HEK293 (cell line): ENCODE measurements around the gene DCAF5.

Source experiments
- CTCF ChIA-PET: fragments of 350-600 bp; formaldehyde crosslinking; extraction: SDS; loops from one replicate; lab custom pipeline; 2021; ENCODE audit warnings: antibody characterized with exemption; lab: Yijun Ruan, JAX
- POLR2A ChIA-PET: fragments of 300-600 bp; formaldehyde crosslinking; extraction: SDS; loops from one replicate; lab custom pipeline; 2020; ENCODE audit warnings: antibody characterized with exemption, inconsistent platforms; lab: Yijun Ruan, JAX
- H3K27ac ChIP-seq: fragments of 200-500 bp; sonication (Bioruptor generic); 2 replicates; pipeline ENCODE4 v1.5.1; 2014; ENCODE audit warnings: low read depth, low read length, control low read depth, inconsistent platforms; ENCODE audit errors: extremely low read depth
- H3K36me3 ChIP-seq, 2 experiments: fragments of 200-500 bp in 1 of 2; sonication (Bioruptor generic) in 1 of 2; 1 replicate in 1 of 2; 2 replicates in 1 of 2; pipeline ENCODE4 v1.5.1; 2014 to 2017; ENCODE audit warnings: inconsistent platforms in 2 of 2, low read length in 2 of 2; ENCODE audit not compliant: control insufficient read depth in 2 of 2, insufficient read depth in 1 of 2
- H3K4me1 ChIP-seq: fragments of 200-500 bp; sonication (Bioruptor generic); 2 replicates; pipeline ENCODE4 v1.5.1; 2014; ENCODE audit warnings: mild to moderate bottlenecking, low read length, inconsistent platforms; ENCODE audit not compliant: control insufficient read depth, insufficient read depth
- H3K4me3 ChIP-seq: 2 replicates; pipeline ENCODE4 v1.5.1; 2011; ENCODE audit warnings: low read depth, mild to moderate bottlenecking, control low read depth, low read length, moderate library complexity
- H3K9me3 ChIP-seq: fragments of 200-500 bp; sonication (Bioruptor generic); 2 replicates; pipeline ENCODE4 v1.5.1; 2014; ENCODE audit warnings: low read depth, low read length, inconsistent platforms; ENCODE audit not compliant: control insufficient read depth, insufficient read depth
- GFI1B ChIP-seq: fragments of 450-650 bp; formaldehyde crosslinking; IDR thresholded peaks from 2 replicates; pipeline ENCODE4 v1.5.1; 2016; ENCODE audit warnings: missing biosample characterization, missing genetic modification characterization
- GLIS1 ChIP-seq: fragments of 450-650 bp; formaldehyde crosslinking; IDR thresholded peaks from 2 replicates; pipeline ENCODE4 v1.5.1; 2016; ENCODE audit warnings: missing biosample characterization, missing genetic modification characterization
- KLF7 ChIP-seq: fragments of 450-650 bp; formaldehyde crosslinking; IDR thresholded peaks from 2 replicates; pipeline ENCODE4 v1.5.1; 2016; ENCODE audit warnings: missing biosample characterization, missing genetic modification characterization, borderline replicate concordance
- OVOL3 ChIP-seq: fragments of 450-650 bp; formaldehyde crosslinking; IDR thresholded peaks from 2 replicates; pipeline ENCODE4 v1.5.1; 2016; ENCODE audit warnings: missing biosample characterization, missing genetic modification characterization
- PRDM10 ChIP-seq: fragments of 450-650 bp; formaldehyde crosslinking; IDR thresholded peaks from 2 replicates; pipeline ENCODE4 v1.5.1; 2016; ENCODE audit warnings: missing biosample characterization, missing genetic modification characterization
- SP3 ChIP-seq: fragments of 450-650 bp; formaldehyde crosslinking; IDR thresholded peaks from 2 replicates; pipeline ENCODE4 v1.5.1; 2016; ENCODE audit warnings: missing biosample characterization, missing genetic modification characterization
- ZBTB1 ChIP-seq: fragments of 450-650 bp; formaldehyde crosslinking; IDR thresholded peaks from 2 replicates; pipeline ENCODE4 v1.5.1; 2016; ENCODE audit warnings: missing biosample characterization, missing genetic modification characterization
- ZBTB44 ChIP-seq: fragments of 450-650 bp; IDR thresholded peaks from 2 replicates; pipeline ENCODE4 v1.5.1; 2018; ENCODE audit warnings: missing biosample characterization, mild to moderate bottlenecking, missing genetic modification characterization
- ZBTB49 ChIP-seq: fragments of 450-650 bp; formaldehyde crosslinking; IDR thresholded peaks from 2 replicates; pipeline ENCODE4 v1.5.1; 2016; ENCODE audit warnings: missing biosample characterization, missing genetic modification characterization, low read depth
- ZBTB6 ChIP-seq: fragments of 450-650 bp; formaldehyde crosslinking; IDR thresholded peaks from 2 replicates; pipeline ENCODE4 v1.5.1; 2017; ENCODE audit warnings: missing biosample characterization, missing genetic modification characterization
- ZNF146 ChIP-seq: fragments of 450-650 bp; formaldehyde crosslinking; IDR thresholded peaks from 2 replicates; pipeline ENCODE4 v1.5.1; 2016; ENCODE audit warnings: missing biosample characterization, missing genetic modification characterization
- ZNF19 ChIP-seq: fragments of 450-650 bp; formaldehyde crosslinking; IDR thresholded peaks from 2 replicates; pipeline ENCODE4; 2016; ENCODE audit warnings: missing biosample characterization, missing genetic modification characterization, low read depth
- ZNF248 ChIP-seq: fragments of 450-650 bp; formaldehyde crosslinking; IDR thresholded peaks from 2 replicates; pipeline ENCODE4 v1.5.1; 2017; ENCODE audit warnings: missing biosample characterization, missing genetic modification characterization
- ZNF26 ChIP-seq: fragments of 450-650 bp; formaldehyde crosslinking; IDR thresholded peaks from 2 replicates; pipeline ENCODE4 v1.5.1; 2016; ENCODE audit warnings: missing biosample characterization, missing genetic modification characterization
- ZNF514 ChIP-seq: fragments of 450-650 bp; formaldehyde crosslinking; IDR thresholded peaks from 2 replicates; pipeline ENCODE4 v1.5.1; 2016; ENCODE audit warnings: missing biosample characterization, missing genetic modification characterization
- ZNF654 ChIP-seq: fragments of 450-650 bp; formaldehyde crosslinking; IDR thresholded peaks from 2 replicates; pipeline ENCODE4 v1.5.1; 2016; ENCODE audit warnings: low read depth, missing biosample characterization, missing genetic modification characterization
- ZNF776 ChIP-seq: fragments of 450-650 bp; formaldehyde crosslinking; IDR thresholded peaks from 2 replicates; pipeline ENCODE4 v1.5.0; 2017; ENCODE audit warnings: missing biosample characterization, missing genetic modification characterization, borderline replicate concordance
- ZNF837 ChIP-seq: fragments of 450-650 bp; formaldehyde crosslinking; IDR thresholded peaks from 2 replicates; pipeline ENCODE4 v1.5.1; 2016; ENCODE audit warnings: missing biosample characterization, missing genetic modification characterization
- ZSCAN30 ChIP-seq: fragments of 450-650 bp; IDR thresholded peaks from 2 replicates; pipeline ENCODE4 v1.5.1; 2018; ENCODE audit warnings: missing biosample characterization, mild to moderate bottlenecking, missing genetic modification characterization, moderate library complexity
- TF ChIP-seq, protein P1 (sequence below): fragments of 450-650 bp; formaldehyde crosslinking; IDR thresholded peaks from 2 replicates; pipeline ENCODE4 v1.5.1; 2016; ENCODE audit warnings: missing biosample characterization, missing genetic modification characterization

DCAF5 gene

GRCh38 chr14:69039288-69039628 is 113.7 kb downstream of the DCAF5 start:
- TF ChIP-seq ZBTB6, result no peak
- TF ChIP-seq ZBTB1 (tag by site-specific recombination), result no peak
- no peak for TF ChIP-seq ZNF514 (tag by site-specific recombination)
- no peak for TF ChIP-seq OVOL3 (tag by site-specific recombination)
- TF ChIP-seq PRDM10, result peak; percentile 76
- no peak for TF ChIP-seq GLIS1 (tag by site-specific recombination)
- no peak for TF ChIP-seq ZBTB44 (tag by site-specific recombination)
- TF ChIP-seq ZNF19 (tag by site-specific recombination), result no peak
- no peak for TF ChIP-seq KLF7 (tag by site-specific recombination)
- ChIA-PET POLR2A (no interaction called here), CTCF (interaction anchor here (1.0 kb wide), 1 partner anchor 127 kb away, joined by 3 read pairs; no protein-coding TSS in a partner anchor)
- H3K4me3 ChIP-seq, result no peak overlapping the region
- no peak overlapping the region for H3K27ac ChIP-seq
- peaks cover 2% of the 10 kb centered on the region; the same call in 1 of the 2 replicates for H3K4me1 ChIP-seq
- no peaks in the 10 kb centered on the region for H3K36me3 ChIP-seq
- H3K9me3 ChIP-seq, result no peaks in the 10 kb centered on the region

DNA sequence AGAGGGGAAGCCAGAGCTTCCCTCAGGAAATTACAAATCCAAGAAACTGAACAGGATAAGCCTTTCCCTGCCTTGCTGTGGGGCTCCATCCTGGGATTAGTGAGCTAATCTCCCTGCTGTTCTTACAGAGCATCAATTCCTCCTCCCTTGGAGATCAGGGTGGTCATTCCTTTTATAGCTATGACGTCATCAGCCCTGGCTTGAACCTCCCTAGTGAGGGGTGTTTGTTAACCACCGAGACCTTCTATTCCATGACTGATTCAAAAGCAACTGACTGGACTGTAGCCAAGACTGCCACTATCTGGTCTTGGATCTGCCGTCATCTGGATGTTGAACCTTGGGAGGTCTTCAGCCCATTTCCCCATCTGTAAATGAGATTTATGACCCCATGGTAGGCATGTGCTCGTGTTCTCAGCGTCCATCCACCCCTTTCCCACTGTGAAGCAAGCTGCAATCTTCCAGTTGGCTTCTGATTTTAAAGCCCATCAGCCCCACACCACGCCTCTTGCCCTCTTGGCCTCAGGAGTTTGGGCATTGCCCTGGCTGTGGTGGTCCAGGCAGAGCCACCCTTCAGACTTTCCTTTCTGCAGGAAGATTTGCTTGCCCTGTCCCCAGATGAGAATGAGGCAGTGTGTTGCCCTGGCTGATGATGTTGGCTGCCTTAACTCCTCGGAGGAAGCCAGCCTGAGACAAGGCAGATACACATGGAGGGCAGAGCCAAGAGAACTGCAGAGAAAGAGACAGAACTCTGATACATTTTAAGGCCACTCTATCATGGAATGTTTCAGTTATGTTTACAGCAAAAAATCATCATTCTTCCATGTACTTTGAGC is 114.2 kb downstream of the DCAF5 start:
- CTCF ChIA-PET, result interaction anchor here (1.0 to 1.4 kb wide), 2 partner anchors 126 to 127 kb away, joined by 3 to 4 read pairs; no protein-coding TSS in a partner anchor
- POLR2A ChIA-PET, result interaction anchor here (1.5 to 1.6 kb wide), 2 partner anchors 25 to 59 kb away, joined by 4 to 6 read pairs; no protein-coding TSS in a partner anchor
- Histone ChIP-seq H3K4me1 (peaks cover 2% of the 10 kb centered on the region; the same call in 1 of the 2 replicates), H3K27ac (no peak overlapping the region), H3K4me3 (no peak overlapping the region), H3K9me3 (no peaks in the 10 kb centered on the region), H3K36me3 (no peaks in the 10 kb centered on the region)
- TF ChIP-seq ZBTB49 (tag by site-specific recombination) (no peak), SP3 (tag by site-specific recombination) (no peak), ZNF776 (tag by site-specific recombination) (no peak), ZNF26 (tag by site-specific recombination) (no peak), ZNF248 (tag by site-specific recombination) (no peak), ZNF837 (tag by site-specific recombination) (no peak), ZNF514 (tag by site-specific recombination) (no peak), GFI1B (tag by site-specific recombination) (no peak), ZNF146 (tag by site-specific recombination) (no peak), GLIS1 (tag by site-specific recombination) (peak; percentile 99), ZSCAN30 (no peak), ZNF654 (tag by site-specific recombination) (no peak)
- TF ChIP-seq, protein P1, sequence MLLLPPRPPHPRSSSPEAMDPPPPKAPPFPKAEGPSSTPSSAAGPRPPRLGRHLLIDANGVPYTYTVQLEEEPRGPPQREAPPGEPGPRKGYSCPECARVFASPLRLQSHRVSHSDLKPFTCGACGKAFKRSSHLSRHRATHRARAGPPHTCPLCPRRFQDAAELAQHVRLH (tag by site-specific recombination), result no peak
